Keratinocyte (primary cell): ENCODE measurements around the gene ARHGAP10.

Experiments used
- EZH2 ChIP-seq: IDR thresholded peaks from one replicate; pipeline ENCODE4 v1.6.1; 2012; ENCODE audit warnings: inconsistent platforms, mild to moderate bottlenecking, low read length, moderate library complexity
- TF ChIP-seq, protein P1 (sequence below), 3 experiments: IDR thresholded peaks in 1 of 3; conservative IDR thresholded peaks in 1 of 3; optimal IDR thresholded peaks in 1 of 3; 2 replicates in 2 of 3; 3 replicates in 1 of 3; pipeline versions ENCODE3 to v1.5.1; 2011; ENCODE audit warnings: low read length in 3 of 3, mild to moderate bottlenecking in 3 of 3, moderate library complexity in 2 of 3, control low read depth in 1 of 3, inconsistent platforms in 1 of 3; ENCODE audit not compliant: insufficient read depth in 2 of 3; ENCODE audit errors: extremely low read depth in 1 of 3

DNA sequence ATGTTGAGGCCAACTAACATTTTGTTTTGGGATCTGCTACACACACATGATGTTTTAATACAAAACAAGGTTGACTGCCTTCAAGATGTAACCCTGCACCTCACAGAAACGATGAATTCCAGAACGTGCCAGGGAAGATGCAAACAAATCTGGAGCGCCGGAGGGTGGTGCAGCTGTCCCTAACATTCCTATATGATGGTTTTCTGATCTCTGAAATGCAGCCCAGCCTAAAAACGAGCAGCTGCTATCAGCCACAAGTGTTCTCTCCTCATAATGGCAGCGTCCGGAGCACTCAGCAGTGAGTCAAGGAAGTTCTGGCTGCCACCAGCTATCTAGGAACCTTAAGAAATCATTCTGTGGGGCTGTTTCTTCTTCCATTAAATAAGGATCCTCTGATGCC, 376.9 kb downstream of the ARHGAP10 start:
- TF ChIP-seq, protein P1, sequence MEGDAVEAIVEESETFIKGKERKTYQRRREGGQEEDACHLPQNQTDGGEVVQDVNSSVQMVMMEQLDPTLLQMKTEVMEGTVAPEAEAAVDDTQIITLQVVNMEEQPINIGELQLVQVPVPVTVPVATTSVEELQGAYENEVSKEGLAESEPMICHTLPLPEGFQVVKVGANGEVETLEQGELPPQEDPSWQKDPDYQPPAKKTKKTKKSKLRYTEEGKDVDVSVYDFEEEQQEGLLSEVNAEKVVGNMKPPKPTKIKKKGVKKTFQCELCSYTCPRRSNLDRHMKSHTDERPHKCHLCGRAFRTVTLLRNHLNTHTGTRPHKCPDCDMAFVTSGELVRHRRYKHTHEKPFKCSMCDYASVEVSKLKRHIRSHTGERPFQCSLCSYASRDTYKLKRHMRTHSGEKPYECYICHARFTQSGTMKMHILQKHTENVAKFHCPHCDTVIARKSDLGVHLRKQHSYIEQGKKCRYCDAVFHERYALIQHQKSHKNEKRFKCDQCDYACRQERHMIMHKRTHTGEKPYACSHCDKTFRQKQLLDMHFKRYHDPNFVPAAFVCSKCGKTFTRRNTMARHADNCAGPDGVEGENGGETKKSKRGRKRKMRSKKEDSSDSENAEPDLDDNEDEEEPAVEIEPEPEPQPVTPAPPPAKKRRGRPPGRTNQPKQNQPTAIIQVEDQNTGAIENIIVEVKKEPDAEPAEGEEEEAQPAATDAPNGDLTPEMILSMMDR (optimal IDR thresholded peaks at IDR 0.05 in 1 of 3, IDR thresholded peaks at IDR 0.05 in 1 of 3, conservative IDR thresholded peaks at IDR 0.05 in 1 of 3; ENCODE audit: extremely low read depth in 1 of 3, insufficient read depth in 2 of 3, low read length in 3 of 3), result no peak
- no peak for TF ChIP-seq EZH2
